CD4-positive, alpha-beta T cell (primary cell): ENCODE results near the gene DIPK1B. TPM values are rescaled to one million over a fixed set of nuclear protein-coding genes. Genes with fewer than 3 reads are reported as not detected.

ENCODE experiments used
- ATAC-seq: fragments of 200-7000 bp; cut with Tn5 transposase; one replicate; pipeline ENCODE4 v1.10.0; 2022; ENCODE audit warnings: mild to moderate bottlenecking; ENCODE audit not compliant: poor library complexity
- CTCF ChIA-PET: fragments of 350-600 bp; sonication (Branson Sonifier 250); formaldehyde crosslinking; loops from one replicate; lab custom pipeline; 2021; ENCODE audit warnings: antibody characterized with exemption, inconsistent platforms; lab: Charles Lee
- POLR2A ChIA-PET: fragments of 350-600 bp; sonication (Branson Sonifier 250); formaldehyde crosslinking; loops from one replicate; lab custom pipeline; 2021; ENCODE audit warnings: antibody characterized with exemption, inconsistent platforms; lab: Charles Lee
- DNase-seq, 14 experiments: peaks; one replicate each; pipeline ENCODE4 v3.0.0-alpha.2; 2013 to 2020; ENCODE audit warnings: mixed read lengths in 2 of 14
- H3K27ac ChIP-seq, 2 donors: one replicate each; pipeline versions ENCODE4 v1.5.1 to v1.7.0; 2013; ENCODE audit warnings: low read length in 2 of 2, low read depth in 1 of 2, mild to moderate bottlenecking in 1 of 2
- H3K27me3 ChIP-seq, 2 experiments: 1 replicate in 1 of 2; 2 replicates in 1 of 2; pipeline versions ENCODE4 v1.6.1 to v1.7.0; 2013; ENCODE audit warnings: low read length in 2 of 2, control low read depth in 1 of 2, mild to moderate bottlenecking in 1 of 2, moderate library complexity in 1 of 2; ENCODE audit not compliant: insufficient read depth in 2 of 2, control insufficient read depth in 1 of 2
- H3K36me3 ChIP-seq: one replicate; pipeline ENCODE4 v1.6.1; 2013; ENCODE audit warnings: low read length, control low read depth; ENCODE audit not compliant: insufficient read depth
- H3K4me1 ChIP-seq: one replicate; pipeline ENCODE4 v1.6.1; 2013; ENCODE audit warnings: low read length, control low read depth; ENCODE audit not compliant: insufficient read depth
- H3K4me3 ChIP-seq: one replicate; pipeline ENCODE4 v1.5.1; 2013; ENCODE audit warnings: mild to moderate bottlenecking, low read length, moderate library complexity
- H3K9me3 ChIP-seq, 2 experiments: 1 replicate in 1 of 2; 2 replicates in 1 of 2; pipeline versions ENCODE4 v1.6.1 to v1.7.0; 2013; ENCODE audit warnings: low read length in 2 of 2, mild to moderate bottlenecking in 2 of 2, control low read depth in 1 of 2, moderate library complexity in 1 of 2; ENCODE audit not compliant: control insufficient read depth in 1 of 2, insufficient read depth in 1 of 2
- H3K27ac Mint-ChIP-seq: one replicate; pipeline ENCODE4 v1.8.0; 2020; ENCODE audit warnings: mixed read lengths
- H3K27me3 Mint-ChIP-seq: one replicate; pipeline ENCODE4 v1.8.0; 2021; ENCODE audit warnings: mixed read lengths
- H3K36me3 Mint-ChIP-seq: one replicate; pipeline ENCODE4 v1.8.0; 2021; ENCODE audit warnings: low read depth, mixed read lengths
- H3K4me1 Mint-ChIP-seq: one replicate; pipeline ENCODE4 v1.8.0; 2021; ENCODE audit warnings: low read depth, mixed read lengths
- H3K4me3 Mint-ChIP-seq: one replicate; pipeline ENCODE4 v1.8.0; 2020; ENCODE audit warnings: mild to moderate bottlenecking, mixed read lengths
- H3K9me3 Mint-ChIP-seq: one replicate; pipeline ENCODE4 v1.8.0; 2020; ENCODE audit warnings: mixed read lengths
- intact Hi-C, 2 experiments: fragments of 100-400 bp; cut with DNase I in 1 of 2; cut with micrococcal nuclease in 1 of 2; formaldehyde crosslinking; loops; one replicate each; pipeline versions ENCODE4 v1.15.1 to v1.9.0; 2023 to 2025; cut with DNase I, micrococcal nuclease
- total RNA-seq, 174 experiments: library from RNA in 2 of 174; stranded (reverse) in 2 of 174; gene quantifications; one replicate each; pipeline ENCODE4 v1.2.3 and lab custom pipeline; 2021 to 2026
- TF ChIP-seq, protein P1 (sequence below): fragments of 200-600 bp; IDR thresholded peaks from one replicate; pipeline ENCODE4 v1.8.0; 2022; ENCODE audit warnings: antibody characterized with exemption, mild to moderate bottlenecking

DIPK1B gene
- total RNA-seq, 2 experiments from 2014 or later = 0.11 TPM; not detected in 1

DNA sequence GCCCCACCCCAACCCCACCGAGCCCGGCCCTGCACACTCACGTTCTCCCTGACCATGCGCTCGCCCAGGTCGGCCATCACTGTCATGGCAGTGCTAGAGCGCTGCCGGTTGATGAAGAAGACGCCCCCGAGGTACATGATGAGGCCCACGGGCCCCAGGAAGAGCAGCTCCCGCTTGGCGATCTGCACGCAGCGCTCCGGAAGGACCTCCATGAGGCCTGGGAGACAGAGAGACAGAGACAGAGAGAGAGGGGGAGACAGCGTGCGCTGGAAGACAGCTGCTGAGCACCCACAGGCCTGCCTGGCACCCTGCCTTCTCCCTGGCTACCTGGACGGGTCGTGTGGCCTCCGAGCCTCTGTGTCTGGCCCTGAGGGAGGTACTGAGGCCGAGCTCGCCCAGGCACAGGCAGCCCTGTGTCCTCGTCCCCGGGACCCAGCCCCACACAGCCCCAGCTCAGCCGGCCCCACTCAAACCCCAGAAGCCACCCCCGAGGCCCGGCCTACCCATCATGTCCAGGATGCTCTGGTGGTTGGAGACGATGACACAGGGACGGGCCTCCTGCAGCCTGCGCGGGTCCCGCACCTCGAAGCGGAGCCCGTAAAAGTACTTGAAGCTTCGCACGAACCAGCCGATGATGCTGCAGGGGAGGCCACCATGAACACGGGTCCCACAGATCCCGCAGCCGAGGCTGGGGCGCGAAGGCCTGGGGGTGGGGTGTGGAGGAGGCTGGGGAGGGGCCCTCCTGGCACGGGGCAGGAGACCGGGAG lies 35.3 kb upstream of the DIPK1B start:
- H3K27ac ChIP-seq = no peak overlapping the region
- CTCF ChIA-PET = interaction anchor here (1.2 kb wide), 1 partner anchor 33 kb away, joined by 3 read pairs; no protein-coding TSS in a partner anchor
- TF ChIP-seq, protein P1, sequence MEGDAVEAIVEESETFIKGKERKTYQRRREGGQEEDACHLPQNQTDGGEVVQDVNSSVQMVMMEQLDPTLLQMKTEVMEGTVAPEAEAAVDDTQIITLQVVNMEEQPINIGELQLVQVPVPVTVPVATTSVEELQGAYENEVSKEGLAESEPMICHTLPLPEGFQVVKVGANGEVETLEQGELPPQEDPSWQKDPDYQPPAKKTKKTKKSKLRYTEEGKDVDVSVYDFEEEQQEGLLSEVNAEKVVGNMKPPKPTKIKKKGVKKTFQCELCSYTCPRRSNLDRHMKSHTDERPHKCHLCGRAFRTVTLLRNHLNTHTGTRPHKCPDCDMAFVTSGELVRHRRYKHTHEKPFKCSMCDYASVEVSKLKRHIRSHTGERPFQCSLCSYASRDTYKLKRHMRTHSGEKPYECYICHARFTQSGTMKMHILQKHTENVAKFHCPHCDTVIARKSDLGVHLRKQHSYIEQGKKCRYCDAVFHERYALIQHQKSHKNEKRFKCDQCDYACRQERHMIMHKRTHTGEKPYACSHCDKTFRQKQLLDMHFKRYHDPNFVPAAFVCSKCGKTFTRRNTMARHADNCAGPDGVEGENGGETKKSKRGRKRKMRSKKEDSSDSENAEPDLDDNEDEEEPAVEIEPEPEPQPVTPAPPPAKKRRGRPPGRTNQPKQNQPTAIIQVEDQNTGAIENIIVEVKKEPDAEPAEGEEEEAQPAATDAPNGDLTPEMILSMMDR = no peak
- intact Hi-C loops = no loop called here
- H3K9me3 ChIP-seq = no peaks in the 10 kb centered on the region
- Mint-ChIP-seq H3K27ac (no peak overlapping the region), H3K4me1 (peaks cover 4% of the 10 kb centered on the region), H3K4me3 (no peak overlapping the region), H3K9me3 (no peaks in the 10 kb centered on the region), H3K27me3 (no peaks in the 10 kb centered on the region), H3K36me3 (no peaks in the 10 kb centered on the region)
- peaks cover 3% of the 10 kb centered on the region for H3K4me1 ChIP-seq
- no peaks in the 10 kb centered on the region for H3K36me3 ChIP-seq
- no peak for ATAC-seq
- no peaks in the 10 kb centered on the region for H3K27me3 ChIP-seq
- DNase-seq = no peak
- POLR2A ChIA-PET = no interaction called here
- no peak overlapping the region for H3K4me3 ChIP-seq

GRCh38 chr9:136678034-136678433 lies 34.3 kb upstream of the DIPK1B start:
- CTCF ChIA-PET = no interaction called here
- ATAC-seq (no peak), DNase-seq (no peak)
- H3K4me3 ChIP-seq = no peak overlapping the region
- intact Hi-C loops = no loop called here
- H3K4me1 ChIP-seq = peaks cover 3% of the 10 kb centered on the region
- Mint-ChIP-seq H3K4me1 (peaks cover 4% of the 10 kb centered on the region), H3K9me3 (no peaks in the 10 kb centered on the region), H3K27me3 (no peaks in the 10 kb centered on the region), H3K27ac (no peak overlapping the region), H3K4me3 (no peak overlapping the region), H3K36me3 (no peaks in the 10 kb centered on the region)
- H3K9me3 ChIP-seq = no peaks in the 10 kb centered on the region
- H3K36me3 ChIP-seq = no peaks in the 10 kb centered on the region
- TF ChIP-seq, protein P1 = no peak
- POLR2A ChIA-PET = no interaction called here
- H3K27me3 ChIP-seq = no peaks in the 10 kb centered on the region
- no peak overlapping the region for H3K27ac ChIP-seq

GRCh38 chr9:136678624-136679023 lies 33.7 kb upstream of the DIPK1B start:
- H3K27me3 Mint-ChIP-seq = no peaks in the 10 kb centered on the region

More at GRCh38 chr9:136678624-136679023, 33.7 kb upstream of the DIPK1B start:
- H3K27me3 ChIP-seq = no peaks in the 10 kb centered on the region
- H3K36me3 ChIP-seq = no peaks in the 10 kb centered on the region
- Mint-ChIP-seq H3K4me3 (no peak overlapping the region), H3K4me1 (peaks cover 4% of the 10 kb centered on the region), H3K9me3 (no peaks in the 10 kb centered on the region), H3K27ac (no peak overlapping the region), H3K36me3 (no peaks in the 10 kb centered on the region)
- intact Hi-C loops = no loop called here
- CTCF ChIA-PET = no interaction called here
- TF ChIP-seq, protein P1 = no peak
- POLR2A ChIA-PET = no interaction called here
- peaks cover 3% of the 10 kb centered on the region for H3K4me1 ChIP-seq
- no peaks in the 10 kb centered on the region for H3K9me3 ChIP-seq
- DNase-seq (no peak), ATAC-seq (no peak)
- no peak overlapping the region for H3K4me3 ChIP-seq
- H3K27ac ChIP-seq = no peak overlapping the region
